MM.1S (cell line): ENCODE results near the gene TIMP2.

Experiments used
- EZH2 ChIP-seq: fragments of 300-600 bp; sonication (generic); optimal IDR thresholded peaks from 2 replicates; pipeline ENCODE3; 2017; ENCODE audit warnings: low read depth, mild to moderate bottlenecking, antibody characterized with exemption, low read length, mixed read lengths
- EZH2phosphoT487 ChIP-seq: fragments of 300-600 bp; sonication (generic); IDR thresholded peaks from 2 replicates; pipeline ENCODE4 v1.6.1; 2018; ENCODE audit warnings: antibody characterized with exemption, low read length
- TF ChIP-seq, protein P1 (sequence below): fragments of 300-600 bp; sonication (generic); IDR thresholded peaks from 2 replicates; pipeline ENCODE4 v1.5.1; 2016; ENCODE audit warnings: antibody characterized with exemption, low read length, mixed read lengths

DNA sequence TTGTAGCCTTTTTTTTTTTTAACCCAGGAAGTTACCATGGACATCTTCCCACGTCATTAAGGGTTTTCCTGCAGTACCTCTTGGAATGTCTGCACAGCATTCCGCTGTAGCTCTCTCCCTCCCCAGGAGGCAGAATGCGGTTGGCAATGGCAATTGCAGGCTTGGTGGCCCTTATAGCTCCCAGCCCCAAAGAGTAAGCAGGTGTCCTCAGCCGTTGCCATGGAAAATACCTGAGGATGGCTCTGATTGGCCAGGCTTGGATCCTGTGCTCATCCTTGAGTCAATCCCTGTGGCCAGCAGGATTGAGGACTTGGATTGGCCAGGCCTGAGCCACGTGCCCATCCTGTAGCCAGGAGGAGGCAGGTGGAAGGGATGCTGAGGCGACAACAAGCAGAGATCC, 15.5 kb upstream of the TIMP2 start:
- TF ChIP-seq, protein P1, sequence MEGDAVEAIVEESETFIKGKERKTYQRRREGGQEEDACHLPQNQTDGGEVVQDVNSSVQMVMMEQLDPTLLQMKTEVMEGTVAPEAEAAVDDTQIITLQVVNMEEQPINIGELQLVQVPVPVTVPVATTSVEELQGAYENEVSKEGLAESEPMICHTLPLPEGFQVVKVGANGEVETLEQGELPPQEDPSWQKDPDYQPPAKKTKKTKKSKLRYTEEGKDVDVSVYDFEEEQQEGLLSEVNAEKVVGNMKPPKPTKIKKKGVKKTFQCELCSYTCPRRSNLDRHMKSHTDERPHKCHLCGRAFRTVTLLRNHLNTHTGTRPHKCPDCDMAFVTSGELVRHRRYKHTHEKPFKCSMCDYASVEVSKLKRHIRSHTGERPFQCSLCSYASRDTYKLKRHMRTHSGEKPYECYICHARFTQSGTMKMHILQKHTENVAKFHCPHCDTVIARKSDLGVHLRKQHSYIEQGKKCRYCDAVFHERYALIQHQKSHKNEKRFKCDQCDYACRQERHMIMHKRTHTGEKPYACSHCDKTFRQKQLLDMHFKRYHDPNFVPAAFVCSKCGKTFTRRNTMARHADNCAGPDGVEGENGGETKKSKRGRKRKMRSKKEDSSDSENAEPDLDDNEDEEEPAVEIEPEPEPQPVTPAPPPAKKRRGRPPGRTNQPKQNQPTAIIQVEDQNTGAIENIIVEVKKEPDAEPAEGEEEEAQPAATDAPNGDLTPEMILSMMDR = no peak
- TF ChIP-seq EZH2 (no peak), EZH2phosphoT487 (no peak)
